Measurements from ENCODE around the gene SLC9A7. TPM values are rescaled to one million over a fixed set of nuclear protein-coding genes. Genes with fewer than 3 reads are reported as not detected.
A peak's percentile ranks its signal among the peaks of the same experiment; 100 is the strongest.

Gene SLC9A7
- total RNA-seq, 1 donor from 2014 or later: 8.2 TPM

- Histone ChIP-seq H3K4me3 (ENCODE audit: low read depth, low read length) (no peak overlapping the region), H3K36me3 (ENCODE audit: control insufficient read depth, insufficient read depth, low read length) (no peaks in the 10 kb centered on the region), H3K27me3 (ENCODE audit: control insufficient read depth, insufficient read depth, low read length) (no peaks in the 10 kb centered on the region)
- DNase-seq (ENCODE audit: low read depth) (no peak), FAIRE-seq (no peak)
- TF ChIP-seq, protein P1, sequence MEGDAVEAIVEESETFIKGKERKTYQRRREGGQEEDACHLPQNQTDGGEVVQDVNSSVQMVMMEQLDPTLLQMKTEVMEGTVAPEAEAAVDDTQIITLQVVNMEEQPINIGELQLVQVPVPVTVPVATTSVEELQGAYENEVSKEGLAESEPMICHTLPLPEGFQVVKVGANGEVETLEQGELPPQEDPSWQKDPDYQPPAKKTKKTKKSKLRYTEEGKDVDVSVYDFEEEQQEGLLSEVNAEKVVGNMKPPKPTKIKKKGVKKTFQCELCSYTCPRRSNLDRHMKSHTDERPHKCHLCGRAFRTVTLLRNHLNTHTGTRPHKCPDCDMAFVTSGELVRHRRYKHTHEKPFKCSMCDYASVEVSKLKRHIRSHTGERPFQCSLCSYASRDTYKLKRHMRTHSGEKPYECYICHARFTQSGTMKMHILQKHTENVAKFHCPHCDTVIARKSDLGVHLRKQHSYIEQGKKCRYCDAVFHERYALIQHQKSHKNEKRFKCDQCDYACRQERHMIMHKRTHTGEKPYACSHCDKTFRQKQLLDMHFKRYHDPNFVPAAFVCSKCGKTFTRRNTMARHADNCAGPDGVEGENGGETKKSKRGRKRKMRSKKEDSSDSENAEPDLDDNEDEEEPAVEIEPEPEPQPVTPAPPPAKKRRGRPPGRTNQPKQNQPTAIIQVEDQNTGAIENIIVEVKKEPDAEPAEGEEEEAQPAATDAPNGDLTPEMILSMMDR (IDR thresholded peaks at IDR 0.05; ENCODE audit: insufficient read depth, low read length, severe bottlenecking): no peak
These were observed 47.8 kb downstream of the SLC9A7 start for GRCh38 chrX:46710927-46711623.

- FAIRE-seq: no peak
- no peaks in the 10 kb centered on the region for H3K36me3 ChIP-seq (ENCODE audit: control insufficient read depth, insufficient read depth, low read length)
- H3K27me3 ChIP-seq (ENCODE audit: control insufficient read depth, insufficient read depth, low read length): no peaks in the 10 kb centered on the region
- H3K4me3 ChIP-seq (ENCODE audit: low read depth, low read length): no peak overlapping the region
- DNase-seq (ENCODE audit: low read depth): peak; percentile 93
- TF ChIP-seq, protein P1 (IDR thresholded peaks at IDR 0.05; ENCODE audit: insufficient read depth, low read length, severe bottlenecking): no peak
These were observed 48.5 kb downstream of the SLC9A7 start for GRCh38 chrX:46710425-46710824.

- H3K4me3 ChIP-seq (ENCODE audit: low read depth, low read length): no peak overlapping the region
- FAIRE-seq: no peak
- H3K27me3 ChIP-seq (ENCODE audit: control insufficient read depth, insufficient read depth, low read length): no peaks in the 10 kb centered on the region
- TF ChIP-seq, protein P1 (IDR thresholded peaks at IDR 0.05; ENCODE audit: insufficient read depth, low read length, severe bottlenecking): no peak
- DNase-seq (ENCODE audit: low read depth): no peak
- H3K36me3 ChIP-seq (ENCODE audit: control insufficient read depth, insufficient read depth, low read length): no peaks in the 10 kb centered on the region
These were observed 51.5 kb downstream of the SLC9A7 start for GRCh38 chrX:46707274-46707965.

DNA sequence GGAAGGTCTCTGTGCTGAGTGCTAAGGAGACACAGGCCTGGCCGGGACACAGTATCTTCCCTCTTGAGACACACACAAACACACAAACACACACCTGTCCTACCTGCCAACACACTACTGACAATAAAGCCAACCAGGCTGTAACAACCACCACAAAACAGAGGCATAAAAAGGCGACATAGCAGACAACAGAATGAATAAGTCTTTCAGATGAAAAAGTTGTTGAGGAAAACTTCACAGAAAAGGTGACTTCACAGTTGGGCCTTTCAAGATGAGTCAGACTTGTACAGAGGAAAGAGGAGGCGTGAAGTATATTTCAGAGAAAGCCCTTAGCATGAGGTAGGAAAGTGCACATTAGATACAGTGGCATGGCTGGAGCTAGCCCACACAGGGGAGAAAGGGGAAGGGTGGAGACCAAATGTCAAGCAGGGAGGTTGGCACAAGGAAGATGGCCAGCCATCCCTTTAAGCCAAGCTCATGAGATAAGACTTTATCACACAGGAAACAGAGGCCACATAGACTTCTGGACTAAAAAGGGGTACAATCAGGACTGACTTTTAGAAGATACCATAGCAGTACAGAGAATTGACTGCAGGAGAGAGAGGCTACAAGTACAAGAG, 54.0 kb downstream of the SLC9A7 start:
- peak; percentile 64 for DNase-seq (ENCODE audit: low read depth)
- Histone ChIP-seq H3K36me3 (ENCODE audit: control insufficient read depth, insufficient read depth, low read length) (no peaks in the 10 kb centered on the region), H3K27me3 (ENCODE audit: control insufficient read depth, insufficient read depth, low read length) (no peaks in the 10 kb centered on the region), H3K4me3 (ENCODE audit: low read depth, low read length) (no peak overlapping the region)
- no peak for FAIRE-seq
- TF ChIP-seq, protein P1 (IDR thresholded peaks at IDR 0.05; ENCODE audit: insufficient read depth, low read length, severe bottlenecking): no peak

DNA sequence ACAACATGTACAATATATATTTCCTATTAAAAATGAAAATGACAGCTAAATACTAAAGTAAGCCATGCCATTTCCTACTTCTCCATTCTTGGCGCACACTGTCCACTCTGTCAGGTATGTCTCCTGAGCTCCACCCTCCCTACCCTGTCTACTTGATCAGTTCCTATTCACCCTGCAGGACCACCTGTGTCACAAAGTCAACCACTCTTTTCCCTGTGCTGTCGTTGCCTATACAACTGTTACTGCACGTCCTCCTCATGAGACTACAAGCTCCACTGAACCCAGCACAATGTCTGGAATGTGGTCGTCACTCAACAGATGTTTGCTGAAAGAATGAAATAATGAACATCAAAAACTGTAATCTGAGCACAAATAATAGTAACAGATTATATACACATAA, 54.9 kb downstream of the SLC9A7 start:
- no peaks in the 10 kb centered on the region for H3K27me3 ChIP-seq (ENCODE audit: control insufficient read depth, insufficient read depth, low read length)
- FAIRE-seq (no peak), DNase-seq (ENCODE audit: low read depth) (no peak)
- no peaks in the 10 kb centered on the region for H3K36me3 ChIP-seq (ENCODE audit: control insufficient read depth, insufficient read depth, low read length)
- no peak overlapping the region for H3K4me3 ChIP-seq (ENCODE audit: low read depth, low read length)
- TF ChIP-seq, protein P1 (IDR thresholded peaks at IDR 0.05; ENCODE audit: insufficient read depth, low read length, severe bottlenecking): no peak

Data from bronchial epithelial cell (primary cell).